Right atrium auricular region (tissue), 2 donors: Measurements from ENCODE around the gene ZFC3H1. TPM values are rescaled to one million over a fixed set of nuclear protein-coding genes. Genes with fewer than 3 reads are reported as not detected.

Experiments used
- DNase-seq: peaks from one replicate; pipeline ENCODE4 v3.0.0-alpha.2; 2019; ENCODE audit warnings: low spot score
- H3K27ac ChIP-seq, 2 donors: fragments of 200-600 bp; sonication (generic); 1 replicate in 1 of 2; 2 replicates in 1 of 2; pipeline ENCODE4 v1.5.1; 2016 to 2019
- H3K27me3 ChIP-seq, 2 donors: fragments of 200-600 bp; sonication (generic); one replicate each; pipeline versions ENCODE4 v1.5.1 to v1.6.0; 2017 to 2019
- H3K36me3 ChIP-seq: fragments of 200-600 bp; sonication (generic); one replicate; pipeline ENCODE4 v1.5.1; 2016
- H3K4me1 ChIP-seq, 2 donors: fragments of 200-600 bp; sonication (generic); one replicate each; pipeline versions ENCODE4 v1.5.1 to v1.6.0; 2017 to 2019
- H3K4me3 ChIP-seq, 2 donors: fragments of 200-600 bp; sonication (generic); 1 replicate in 1 of 2; 2 replicates in 1 of 2; pipeline ENCODE4 v1.5.1; 2017 to 2019; ENCODE audit warnings: mild to moderate bottlenecking in 1 of 2, moderate library complexity in 1 of 2
- H3K9me3 ChIP-seq, 2 donors: fragments of 200-600 bp; sonication (generic); one replicate each; pipeline ENCODE4 v1.5.1; 2019
- CTCF ChIP-seq, 2 donors: fragments of 200-600 bp; sonication (generic); IDR thresholded peaks; one replicate each; pipeline ENCODE4 v1.5.1; 2019; ENCODE audit warnings: antibody characterized with exemption in 2 of 2
- total RNA-seq, 2 donors: library from RNA; depleted of rRNA; stranded (reverse); fragments of >200 nt; gene quantifications; one replicate each; pipeline ENCODE4 v1.1.0, GENCODE V29; 2016

ZFC3H1 gene
- total RNA-seq, 2 donors from 2014 or later, result 19.5 to 22.8 TPM

GRCh38 chr12:71684081-71684480, 20.4 kb upstream of the ZFC3H1 start:
- no peaks in the 10 kb centered on the region for H3K27me3 ChIP-seq
- no peak overlapping the region for H3K4me3 ChIP-seq
- H3K36me3 ChIP-seq, result no peaks in the 10 kb centered on the region
- DNase-seq, result no peak
- no peak for TF ChIP-seq CTCF (IDR thresholded peaks at IDR 0.05)
- peaks cover 0 to 23% of the 10 kb centered on the region in 2 donors for H3K4me1 ChIP-seq
- H3K27ac ChIP-seq, result no peak overlapping the region
- no peaks in the 10 kb centered on the region for H3K9me3 ChIP-seq

GRCh38 chr12:71683633-71684032, 20.0 kb upstream of the ZFC3H1 start:
- TF ChIP-seq CTCF (IDR thresholded peaks at IDR 0.05), result no peak
- no peak for DNase-seq
- Histone ChIP-seq H3K9me3 (no peaks in the 10 kb centered on the region), H3K36me3 (no peaks in the 10 kb centered on the region), H3K27ac (no peak overlapping the region), H3K27me3 (no peaks in the 10 kb centered on the region), H3K4me1 (peaks cover 0 to 19% of the 10 kb centered on the region in 2 donors), H3K4me3 (no peak overlapping the region)

- no peaks in the 10 kb centered on the region for H3K9me3 ChIP-seq
- no peak for TF ChIP-seq CTCF (IDR thresholded peaks at IDR 0.05)
These were observed 18.8 kb upstream of the ZFC3H1 start for GRCh38 chr12:71682466-71682865.

GRCh38 chr12:71671816-71672215, 8.2 kb upstream of the ZFC3H1 start:
- H3K4me1 ChIP-seq, result no peaks in the 10 kb centered on the region
- TF ChIP-seq CTCF (IDR thresholded peaks at IDR 0.05), result no peak

More at GRCh38 chr12:71682466-71682865, 18.8 kb upstream of the ZFC3H1 start:
- H3K36me3 ChIP-seq, result no peaks in the 10 kb centered on the region
- no peak for DNase-seq
- peaks cover 0 to 7% of the 10 kb centered on the region in 2 donors for H3K4me1 ChIP-seq
- no peak overlapping the region for H3K4me3 ChIP-seq
- H3K27me3 ChIP-seq, result no peaks in the 10 kb centered on the region
- no peak overlapping the region for H3K27ac ChIP-seq

GRCh38 chr12:71671311-71671710, 7.7 kb upstream of the ZFC3H1 start:
- H3K36me3 ChIP-seq, result no peaks in the 10 kb centered on the region
- no peaks in the 10 kb centered on the region for H3K9me3 ChIP-seq
- no peak overlapping the region for H3K4me3 ChIP-seq
- H3K27ac ChIP-seq, result no peak overlapping the region
- no peak for DNase-seq
- no peaks in the 10 kb centered on the region for H3K27me3 ChIP-seq
- H3K4me1 ChIP-seq, result no peaks in the 10 kb centered on the region
- no peak for TF ChIP-seq CTCF (IDR thresholded peaks at IDR 0.05)

More at GRCh38 chr12:71671816-71672215, 8.2 kb upstream of the ZFC3H1 start:
- Histone ChIP-seq H3K4me3 (no peak overlapping the region), H3K36me3 (no peaks in the 10 kb centered on the region), H3K27ac (no peak overlapping the region), H3K27me3 (no peaks in the 10 kb centered on the region), H3K9me3 (no peaks in the 10 kb centered on the region)
- DNase-seq, result no peak

- no peak for DNase-seq
- no peaks in the 10 kb centered on the region for H3K36me3 ChIP-seq
- H3K27ac ChIP-seq, result no peak overlapping the region
- no peak for TF ChIP-seq CTCF (IDR thresholded peaks at IDR 0.05)
- H3K4me1 ChIP-seq, result peaks cover 0 to 19% of the 10 kb centered on the region in 2 donors
- H3K4me3 ChIP-seq, result no peak overlapping the region
- H3K9me3 ChIP-seq, result no peaks in the 10 kb centered on the region
- H3K27me3 ChIP-seq, result no peaks in the 10 kb centered on the region
These were observed 2.6 kb upstream of the ZFC3H1 start for GRCh38 chr12:71666259-71666658.
